ENCODE measurements around the gene STUM.

STUM gene

DNA sequence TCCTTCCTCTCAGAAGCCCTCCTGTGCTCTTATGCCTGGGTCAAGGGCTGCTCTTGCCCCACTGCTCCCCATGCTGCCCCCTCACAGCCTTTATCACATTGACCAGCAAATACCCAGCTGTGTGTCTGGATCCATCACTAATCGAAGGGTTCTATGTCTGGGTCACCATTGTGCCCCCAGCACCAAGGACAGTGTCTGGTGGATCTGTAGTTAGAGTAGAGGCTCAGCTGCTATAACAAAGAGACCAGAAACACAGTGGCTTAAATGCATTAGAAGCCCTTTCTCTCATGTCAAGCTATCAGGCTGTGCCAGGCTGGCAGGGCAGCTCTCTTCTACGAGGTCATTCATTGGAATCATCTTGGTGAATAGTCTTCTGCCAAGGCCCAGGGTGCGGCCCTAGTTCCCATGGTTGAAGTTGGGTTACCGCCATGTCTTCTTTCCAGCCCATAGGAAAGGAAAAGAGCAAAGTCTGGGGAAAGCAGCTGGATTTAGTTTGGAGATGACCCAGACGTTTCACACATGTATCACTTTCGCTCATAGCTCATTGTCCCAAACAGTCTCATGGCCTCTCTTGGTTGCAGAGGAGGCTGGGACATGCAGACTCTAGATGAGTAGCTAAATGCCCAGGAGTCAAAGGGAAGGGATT lies 32.2 kb downstream of the STUM start:
- H3K4me3 ChIP-seq (ENCODE audit: low read length) = no peak overlapping the region
- no peak for DNase-seq (ENCODE audit: low read depth)
- no peak for TF ChIP-seq CTCF (conservative IDR thresholded peaks at IDR 0.05; ENCODE audit: low read depth, low read length)

DNA sequence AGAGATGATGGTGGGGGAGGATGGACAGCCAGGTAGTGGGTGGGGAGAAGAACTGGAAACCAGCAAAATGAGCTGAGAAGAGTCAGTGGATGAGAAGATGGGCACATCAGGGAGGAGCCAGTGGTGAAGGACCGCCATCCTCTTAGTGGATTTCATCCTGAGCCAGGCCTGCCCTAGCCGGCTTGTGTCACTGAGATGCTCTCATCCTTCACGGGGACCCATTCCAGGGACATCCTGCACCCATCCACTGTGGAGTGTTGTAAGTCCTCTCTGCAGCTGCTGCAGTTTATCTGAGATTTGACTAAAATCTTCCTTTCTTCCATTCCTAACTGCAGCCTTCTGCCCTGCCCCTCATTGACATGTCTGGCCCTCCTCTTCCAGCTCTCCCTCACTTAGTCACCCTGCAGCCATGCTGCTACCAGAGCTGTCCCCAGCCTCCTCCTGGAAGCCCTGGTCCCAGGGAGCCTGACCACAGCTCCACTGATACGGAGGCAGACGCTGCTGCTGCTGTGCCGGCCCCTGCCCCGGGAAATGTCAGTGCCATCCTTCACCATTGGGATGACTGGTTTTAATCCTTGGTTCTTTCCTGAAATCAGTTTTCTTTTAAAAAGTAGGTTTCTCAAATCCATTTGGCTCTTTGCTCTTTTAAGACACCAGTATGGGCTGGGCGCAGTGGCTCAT lies 33.2 kb downstream of the STUM start:
- TF ChIP-seq CTCF (conservative IDR thresholded peaks at IDR 0.05; ENCODE audit: low read depth, low read length) = no peak
- no peak for DNase-seq (ENCODE audit: low read depth)
- no peak overlapping the region for H3K4me3 ChIP-seq (ENCODE audit: low read length)

DNA sequence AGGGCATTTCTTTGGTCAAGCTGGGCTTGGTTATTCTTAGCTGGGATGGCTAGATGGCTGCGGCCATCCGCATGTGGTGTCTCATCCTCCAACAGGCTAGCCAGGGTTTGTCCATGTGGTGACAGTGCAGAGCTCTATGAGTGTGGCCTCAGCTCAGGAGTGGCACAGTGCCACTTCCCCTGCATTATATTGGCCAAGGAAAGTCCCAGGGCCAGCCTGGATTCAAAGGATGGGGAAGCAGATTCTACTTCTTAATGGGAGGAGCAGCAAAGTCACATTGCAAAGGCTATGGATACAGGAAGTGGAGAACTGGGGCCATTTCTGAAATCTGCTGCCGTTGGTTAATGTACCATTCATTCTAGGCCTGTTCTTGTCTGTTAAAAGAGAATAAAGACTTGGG lies 34.4 kb downstream of the STUM start:
- no peak overlapping the region for H3K4me3 ChIP-seq (ENCODE audit: low read length)
- TF ChIP-seq CTCF (conservative IDR thresholded peaks at IDR 0.05; ENCODE audit: low read depth, low read length) = no peak
- no peak for DNase-seq (ENCODE audit: low read depth)

GRCh38 chr1:226584164-226584563 lies 35.6 kb downstream of the STUM start:
- DNase-seq (ENCODE audit: low read depth) = no peak
- no peak overlapping the region for H3K4me3 ChIP-seq (ENCODE audit: low read length)
- TF ChIP-seq CTCF (conservative IDR thresholded peaks at IDR 0.05; ENCODE audit: low read depth, low read length) = no peak

DNA sequence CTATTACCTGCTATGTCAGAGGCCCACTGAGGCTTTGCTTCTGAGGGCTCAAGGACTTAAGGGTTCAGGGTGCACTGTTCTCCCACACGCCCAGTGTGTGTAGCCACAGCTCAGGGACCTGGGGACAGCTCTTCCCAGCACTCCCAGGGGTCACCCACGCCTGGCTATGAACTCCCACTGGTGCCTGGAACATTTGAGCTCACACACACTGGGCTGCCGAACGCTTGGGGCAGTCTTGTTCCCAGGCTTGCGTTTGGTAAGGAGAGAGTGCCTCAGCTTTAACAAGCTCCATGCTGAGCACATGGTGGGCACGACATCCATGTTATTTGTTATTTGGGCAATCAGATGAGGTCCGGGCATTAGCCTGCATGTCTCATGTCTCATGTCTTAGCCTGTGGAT lies 37.6 kb downstream of the STUM start:
- no peak for TF ChIP-seq CTCF (conservative IDR thresholded peaks at IDR 0.05; ENCODE audit: low read depth, low read length)
- no peak overlapping the region for H3K4me3 ChIP-seq (ENCODE audit: low read length)
- no peak for DNase-seq (ENCODE audit: low read depth)

DNA sequence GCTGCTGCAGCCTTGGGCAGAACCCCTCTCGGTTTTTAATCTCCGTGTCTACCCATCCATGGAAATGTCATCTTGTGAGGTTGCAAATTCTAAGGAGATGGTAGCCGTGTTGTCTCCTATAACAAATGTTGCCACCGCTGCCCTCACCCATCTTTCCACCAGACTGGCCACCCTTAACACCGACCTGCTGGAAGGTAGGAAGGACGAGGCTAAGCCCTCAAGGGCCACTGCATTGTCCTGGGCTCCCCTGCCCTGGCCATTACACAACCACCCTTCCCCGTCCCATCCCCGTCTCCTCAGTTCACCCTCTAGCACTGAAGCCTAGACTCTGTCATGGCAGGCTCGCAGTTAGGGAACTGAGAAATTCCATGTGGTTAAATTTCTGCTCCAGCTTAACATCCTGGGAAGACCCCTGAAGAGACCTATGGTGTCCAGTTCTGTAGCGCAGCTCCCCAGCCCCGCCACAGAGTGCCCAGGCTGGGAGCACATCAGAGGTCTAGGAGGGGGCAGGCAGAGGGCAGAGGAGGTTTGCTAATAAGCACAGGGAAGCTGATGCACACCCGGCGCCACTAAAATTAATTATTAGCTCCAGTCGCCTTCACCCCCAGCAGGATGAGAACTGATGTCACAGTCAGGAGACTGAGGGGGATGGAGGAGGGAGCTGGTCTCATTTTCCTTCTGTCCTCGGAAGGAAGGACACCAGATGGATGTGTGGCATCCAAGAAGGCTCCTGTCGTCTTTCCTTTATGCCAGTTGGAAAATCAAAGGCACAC lies 38.3 kb downstream of the STUM start:
- no peak for DNase-seq (ENCODE audit: low read depth)
- H3K4me3 ChIP-seq (ENCODE audit: low read length) = no peak overlapping the region
- TF ChIP-seq CTCF (conservative IDR thresholded peaks at IDR 0.05; ENCODE audit: low read depth, low read length) = no peak
